ENCODE results near the gene PLEKHG4B. TPM values are rescaled to one million over a fixed set of nuclear protein-coding genes. Genes with fewer than 3 reads are reported as not detected.

Gene PLEKHG4B
- total RNA-seq, 2 experiments from 2014 or later, result 0.03 TPM; not detected in 1

- POLR2A ChIA-PET, result interaction anchor here (0.6 kb wide), 1 partner anchor 189 kb away, joined by 3 read pairs; no protein-coding TSS in a partner anchor
- peaks cover 8% of the 10 kb centered on the region for H3K27me3 Mint-ChIP-seq
- no peaks in the 10 kb centered on the region for H3K4me1 Mint-ChIP-seq
- no peak overlapping the region for H3K27ac Mint-ChIP-seq
- H3K4me3 Mint-ChIP-seq, result no peak overlapping the region
- H3K9me3 Mint-ChIP-seq, result no peaks in the 10 kb centered on the region
- no peak for ATAC-seq (ENCODE audit: low read depth)
- no peaks in the 10 kb centered on the region for H3K36me3 Mint-ChIP-seq
- DNase-seq, result no peak
These were observed 62.3 kb downstream of the PLEKHG4B start for GRCh38 chr5:154236-154635.

DNA sequence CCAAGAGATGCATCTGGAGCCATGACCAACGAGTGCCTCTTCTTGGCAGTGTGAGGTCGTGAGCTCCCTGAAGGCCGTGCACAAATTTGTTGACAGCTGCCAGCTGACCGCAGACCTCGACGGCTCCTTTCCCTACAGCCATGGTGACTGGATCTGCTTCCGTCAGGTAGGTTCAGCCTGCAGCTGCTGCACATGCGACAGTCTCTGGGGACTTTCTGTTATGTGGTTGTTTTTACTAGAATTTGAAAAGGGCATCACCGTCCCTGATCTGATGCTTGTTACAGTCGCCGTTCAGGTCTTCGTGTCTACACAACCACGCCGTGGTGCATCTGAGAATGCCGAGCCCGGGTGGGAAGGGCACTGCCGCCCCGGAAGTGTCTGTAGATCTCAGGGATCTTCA lies 62.9 kb downstream of the PLEKHG4B start:
- H3K36me3 Mint-ChIP-seq, result no peaks in the 10 kb centered on the region
- ATAC-seq (ENCODE audit: low read depth), result no peak
- DNase-seq, result no peak
- H3K9me3 Mint-ChIP-seq, result no peaks in the 10 kb centered on the region
- no peak overlapping the region for H3K27ac Mint-ChIP-seq
- no peak overlapping the region for H3K4me3 Mint-ChIP-seq
- no peaks in the 10 kb centered on the region for H3K4me1 Mint-ChIP-seq
- POLR2A ChIA-PET, result interaction anchor here (0.6 kb wide), 1 partner anchor 188 kb away, joined by 3 read pairs; no protein-coding TSS in a partner anchor
- H3K27me3 Mint-ChIP-seq, result peaks cover 8% of the 10 kb centered on the region

- no peak overlapping the region for H3K27ac Mint-ChIP-seq
- H3K36me3 Mint-ChIP-seq, result no peaks in the 10 kb centered on the region
- no peaks in the 10 kb centered on the region for H3K9me3 Mint-ChIP-seq
- DNase-seq, result no peak
- ATAC-seq (ENCODE audit: low read depth), result no peak
- H3K4me1 Mint-ChIP-seq, result no peaks in the 10 kb centered on the region
- no peak overlapping the region for H3K4me3 Mint-ChIP-seq
- peaks cover 11% of the 10 kb centered on the region for H3K27me3 Mint-ChIP-seq
- POLR2A ChIA-PET, result no interaction called here
These were observed 63.9 kb downstream of the PLEKHG4B start for GRCh38 chr5:155651-156410.

DNA sequence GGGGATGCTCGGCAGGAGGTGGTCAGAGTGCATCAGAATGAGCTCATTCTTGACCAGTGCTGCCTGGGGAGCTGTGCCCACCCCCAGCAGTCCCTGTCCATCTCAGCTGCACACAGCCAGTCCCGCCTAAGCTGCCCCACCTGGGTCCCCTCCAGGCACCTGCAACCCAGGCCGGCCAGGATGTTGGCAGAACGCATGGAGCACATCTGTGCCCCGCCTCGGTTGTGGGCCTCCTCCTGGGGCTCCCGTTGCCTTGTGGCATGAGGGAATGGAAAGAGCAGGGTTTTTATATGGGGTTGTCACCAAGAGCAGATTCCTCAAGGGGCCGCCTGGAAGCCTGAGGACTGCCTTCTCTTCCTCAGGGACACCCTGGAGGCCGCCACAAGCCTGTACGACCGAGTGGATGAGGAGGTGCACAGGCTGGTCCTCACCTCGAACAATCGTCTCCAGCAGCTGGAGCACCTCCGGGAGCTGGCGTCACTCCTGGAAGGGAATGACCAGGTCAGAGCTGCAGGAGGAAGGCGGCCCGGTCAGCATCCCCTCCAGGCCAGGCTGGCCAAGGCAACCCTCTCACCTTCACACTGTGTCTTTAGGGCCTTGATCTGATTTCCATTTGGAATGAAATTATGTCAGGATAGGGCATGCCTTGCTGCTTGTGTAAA lies 64.6 kb downstream of the PLEKHG4B start:
- no peaks in the 10 kb centered on the region for H3K36me3 Mint-ChIP-seq

GRCh38 chr5:157126-157715 lies 65.3 kb downstream of the PLEKHG4B start:
- POLR2A ChIA-PET, result no interaction called here
- no peak overlapping the region for H3K4me3 Mint-ChIP-seq
- no peaks in the 10 kb centered on the region for H3K9me3 Mint-ChIP-seq
- no peaks in the 10 kb centered on the region for H3K4me1 Mint-ChIP-seq
- H3K36me3 Mint-ChIP-seq, result no peaks in the 10 kb centered on the region
- no peak for DNase-seq
- H3K27me3 Mint-ChIP-seq, result peaks cover 10% of the 10 kb centered on the region
- ATAC-seq (ENCODE audit: low read depth), result no peak
- H3K27ac Mint-ChIP-seq, result no peak overlapping the region

More for the DNA sequence above, 64.6 kb downstream of the PLEKHG4B start:
- H3K27ac Mint-ChIP-seq, result no peak overlapping the region
- ATAC-seq (ENCODE audit: low read depth), result no peak
- POLR2A ChIA-PET, result no interaction called here
- peaks cover 12% of the 10 kb centered on the region for H3K27me3 Mint-ChIP-seq
- H3K4me3 Mint-ChIP-seq, result no peak overlapping the region
- H3K4me1 Mint-ChIP-seq, result no peaks in the 10 kb centered on the region
- no peak for DNase-seq
- H3K9me3 Mint-ChIP-seq, result no peaks in the 10 kb centered on the region

GRCh38 chr5:157801-158200 lies 65.8 kb downstream of the PLEKHG4B start:
- no peaks in the 10 kb centered on the region for H3K9me3 Mint-ChIP-seq
- H3K27ac Mint-ChIP-seq, result no peak overlapping the region
- POLR2A ChIA-PET, result no interaction called here
- no peak overlapping the region for H3K4me3 Mint-ChIP-seq
- H3K27me3 Mint-ChIP-seq, result peaks cover 10% of the 10 kb centered on the region
- no peaks in the 10 kb centered on the region for H3K36me3 Mint-ChIP-seq
- ATAC-seq (ENCODE audit: low read depth), result no peak
- no peak for DNase-seq
- no peaks in the 10 kb centered on the region for H3K4me1 Mint-ChIP-seq

DNA sequence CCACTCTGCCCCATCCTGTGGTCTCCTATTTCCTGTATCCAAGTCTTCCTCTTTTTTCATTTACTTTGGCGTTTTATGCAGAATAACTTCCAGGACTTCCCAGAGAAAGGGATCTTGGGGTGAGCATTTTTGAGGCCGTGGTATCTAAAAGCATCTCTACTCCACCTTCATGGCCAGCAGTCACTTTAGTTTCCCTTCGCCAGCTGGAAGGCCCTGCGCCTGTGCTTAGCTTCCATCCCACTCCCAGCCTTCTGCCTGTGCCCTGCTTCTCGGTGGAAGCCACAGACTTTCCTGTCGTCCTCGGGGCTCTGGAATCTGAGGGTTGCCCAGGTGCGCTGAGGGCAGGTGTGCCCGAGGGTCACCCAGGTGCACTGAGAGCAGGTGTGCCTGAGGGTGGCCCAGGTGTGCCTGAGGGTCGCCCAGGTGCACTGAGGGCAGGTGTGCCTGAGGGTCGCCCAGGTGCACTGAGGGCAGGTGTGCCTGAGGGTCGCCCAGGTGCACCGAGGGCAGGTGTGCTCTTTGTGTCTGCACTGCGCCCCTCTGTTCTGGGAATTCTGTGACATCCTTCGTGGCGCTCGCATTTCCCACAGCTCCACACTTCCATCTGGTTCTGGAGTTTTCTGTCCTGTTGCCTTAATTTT lies 67.0 kb downstream of the PLEKHG4B start:
- Mint-ChIP-seq H3K4me1 (no peaks in the 10 kb centered on the region), H3K36me3 (no peaks in the 10 kb centered on the region), H3K4me3 (no peak overlapping the region), H3K27me3 (peaks cover 10% of the 10 kb centered on the region), H3K9me3 (no peaks in the 10 kb centered on the region), H3K27ac (no peak overlapping the region)
- ATAC-seq (ENCODE audit: low read depth) (no peak), DNase-seq (no peak)
- POLR2A ChIA-PET, result no interaction called here

- DNase-seq, result no peak
- Mint-ChIP-seq H3K4me3 (no peak overlapping the region), H3K27me3 (peaks cover 8% of the 10 kb centered on the region), H3K36me3 (no peaks in the 10 kb centered on the region), H3K9me3 (no peaks in the 10 kb centered on the region), H3K4me1 (no peaks in the 10 kb centered on the region), H3K27ac (no peak overlapping the region)
- POLR2A ChIA-PET, result no interaction called here
- ATAC-seq (ENCODE audit: low read depth), result no peak
These were observed 67.6 kb downstream of the PLEKHG4B start for GRCh38 chr5:159448-160172.

- peaks cover 6% of the 10 kb centered on the region for H3K27me3 Mint-ChIP-seq
- no peak for ATAC-seq (ENCODE audit: low read depth)
These were observed 68.2 kb downstream of the PLEKHG4B start for GRCh38 chr5:160173-160510.

GRCh38 chr5:160921-161802 lies 69.2 kb downstream of the PLEKHG4B start:
- Mint-ChIP-seq H3K27ac (no peak overlapping the region), H3K9me3 (no peaks in the 10 kb centered on the region), H3K36me3 (no peaks in the 10 kb centered on the region), H3K4me1 (no peaks in the 10 kb centered on the region), H3K27me3 (peaks cover 6% of the 10 kb centered on the region), H3K4me3 (no peak overlapping the region)
- POLR2A ChIA-PET, result no interaction called here
- DNase-seq (no peak), ATAC-seq (ENCODE audit: low read depth) (no peak)

More at GRCh38 chr5:160173-160510, 68.2 kb downstream of the PLEKHG4B start:
- POLR2A ChIA-PET, result no interaction called here
- Mint-ChIP-seq H3K9me3 (no peaks in the 10 kb centered on the region), H3K36me3 (no peaks in the 10 kb centered on the region), H3K27ac (no peak overlapping the region), H3K4me3 (no peak overlapping the region), H3K4me1 (no peaks in the 10 kb centered on the region)
- no peak for DNase-seq

- no peaks in the 10 kb centered on the region for H3K4me1 Mint-ChIP-seq
- no peak for DNase-seq
- POLR2A ChIA-PET, result no interaction called here
- no peak overlapping the region for H3K4me3 Mint-ChIP-seq
- H3K9me3 Mint-ChIP-seq, result no peaks in the 10 kb centered on the region
- no peaks in the 10 kb centered on the region for H3K36me3 Mint-ChIP-seq
- H3K27me3 Mint-ChIP-seq, result peaks cover 4% of the 10 kb centered on the region
- ATAC-seq (ENCODE audit: low read depth), result no peak
- no peak overlapping the region for H3K27ac Mint-ChIP-seq
These were observed 69.8 kb downstream of the PLEKHG4B start for GRCh38 chr5:161803-162110.

GRCh38 chr5:162190-162564 lies 70.2 kb downstream of the PLEKHG4B start:
- ATAC-seq (ENCODE audit: low read depth) (no peak), DNase-seq (no peak)
- Mint-ChIP-seq H3K36me3 (no peaks in the 10 kb centered on the region), H3K27ac (no peak overlapping the region), H3K4me3 (no peak overlapping the region), H3K4me1 (no peaks in the 10 kb centered on the region), H3K27me3 (peaks cover 4% of the 10 kb centered on the region), H3K9me3 (no peaks in the 10 kb centered on the region)
- POLR2A ChIA-PET, result no interaction called here
